Measurements from ENCODE around the gene FCHSD2.

The FCHSD2 gene

GRCh38 chr11:72985645-72986044 is 156.5 kb downstream of the FCHSD2 start:
- Histone ChIP-seq H2AFZ (ENCODE audit: low read depth, low read length) (no peak overlapping the region), H3K9me3 (ENCODE audit: insufficient read depth, low read length, severe bottlenecking) (no peaks in the 10 kb centered on the region), H3K9ac (ENCODE audit: low read depth, low read length) (no peak overlapping the region), H3K79me2 (ENCODE audit: insufficient read depth, low read length) (peaks cover 2% of the 10 kb centered on the region; the same call in 1 of the 2 replicates), H3K4me2 (ENCODE audit: insufficient read depth, low read length) (no peak overlapping the region), H3K27ac (ENCODE audit: low read length) (no peak overlapping the region), H3K27me3 (ENCODE audit: insufficient read depth, low read length, poor library complexity) (no peaks in the 10 kb centered on the region), H3K4me3 (ENCODE audit: low read depth in 1 of 2, low read length in 2 of 2) (no peak overlapping the region), H4K20me1 (ENCODE audit: insufficient read depth, low read length) (no peaks in the 10 kb centered on the region), H3K4me1 (ENCODE audit: insufficient read depth, low read length) (no peaks in the 10 kb centered on the region), H3K36me3 (ENCODE audit: insufficient read depth, low read length) (peaks cover 52% of the 10 kb centered on the region)
- no peak for TF ChIP-seq CTCF (IDR thresholded peaks at IDR 0.05; ENCODE audit: borderline replicate concordance, extremely low read depth, low read length, poor library complexity, severe bottlenecking)
- ATAC-seq (ENCODE audit: insufficient read depth, low read depth): no peak
- DNase-seq: no peak

DNA sequence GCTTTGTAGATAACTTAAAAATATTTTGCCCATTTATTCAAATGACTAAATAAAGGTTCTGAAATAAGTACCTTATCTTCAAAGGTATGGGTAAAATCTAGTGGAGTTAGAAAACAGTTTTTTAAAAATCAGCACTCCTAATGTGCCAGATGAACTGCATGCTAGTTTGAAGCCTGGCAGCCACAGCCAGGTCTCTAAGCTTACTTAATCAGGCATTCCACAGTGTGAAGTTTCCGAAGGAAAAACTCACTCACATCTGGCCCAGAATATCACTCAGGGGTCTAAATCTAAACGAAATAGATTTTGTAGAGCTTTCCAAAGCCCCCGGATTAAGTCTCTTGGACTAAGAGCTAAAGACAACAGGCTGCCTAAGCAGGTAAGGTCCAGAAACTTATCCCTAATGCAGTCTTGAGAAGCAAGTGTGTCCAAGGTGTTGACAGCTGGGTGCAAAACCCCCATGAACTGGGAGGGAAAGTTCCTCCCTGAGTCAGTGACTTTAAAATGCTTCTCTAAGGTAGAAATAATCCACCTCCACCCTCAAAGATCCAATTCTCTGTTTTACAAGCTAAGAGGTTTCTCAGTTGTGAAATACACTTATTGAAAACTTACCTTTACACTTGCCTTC is 157.6 kb downstream of the FCHSD2 start:
- DNase-seq (no peak), ATAC-seq (ENCODE audit: insufficient read depth, low read depth) (no peak)
- H3K36me3 ChIP-seq (ENCODE audit: insufficient read depth, low read length): peaks cover 61% of the 10 kb centered on the region
- H3K4me1 ChIP-seq (ENCODE audit: insufficient read depth, low read length): no peaks in the 10 kb centered on the region
- no peaks in the 10 kb centered on the region for H3K9me3 ChIP-seq (ENCODE audit: insufficient read depth, low read length, severe bottlenecking)
- H2AFZ ChIP-seq (ENCODE audit: low read depth, low read length): no peak overlapping the region
- no peak overlapping the region for H3K27ac ChIP-seq (ENCODE audit: low read length)
- H3K9ac ChIP-seq (ENCODE audit: low read depth, low read length): no peak overlapping the region
- H3K79me2 ChIP-seq (ENCODE audit: insufficient read depth, low read length): no peaks in the 10 kb centered on the region
- H3K4me2 ChIP-seq (ENCODE audit: insufficient read depth, low read length): no peak overlapping the region
- H4K20me1 ChIP-seq (ENCODE audit: insufficient read depth, low read length): no peaks in the 10 kb centered on the region
- H3K27me3 ChIP-seq (ENCODE audit: insufficient read depth, low read length, poor library complexity): no peaks in the 10 kb centered on the region
- TF ChIP-seq EZH2 (IDR thresholded peaks at IDR 0.05; ENCODE audit: borderline replicate concordance, low read depth, low read length, severe bottlenecking) (no peak), CTCF (IDR thresholded peaks at IDR 0.05; ENCODE audit: borderline replicate concordance, extremely low read depth, low read length, poor library complexity, severe bottlenecking) (no peak)
- no peak overlapping the region for H3K4me3 ChIP-seq (ENCODE audit: low read depth in 1 of 2, low read length in 2 of 2)

GRCh38 chr11:72983560-72983959 is 158.6 kb downstream of the FCHSD2 start:
- H3K4me3 ChIP-seq (ENCODE audit: low read depth in 1 of 2, low read length in 2 of 2): no peak overlapping the region
- H3K27me3 ChIP-seq (ENCODE audit: insufficient read depth, low read length, poor library complexity): no peaks in the 10 kb centered on the region
- H3K9ac ChIP-seq (ENCODE audit: low read depth, low read length): no peak overlapping the region
- peaks cover 62% of the 10 kb centered on the region for H3K36me3 ChIP-seq (ENCODE audit: insufficient read depth, low read length)
- H3K4me1 ChIP-seq (ENCODE audit: insufficient read depth, low read length): no peaks in the 10 kb centered on the region
- H4K20me1 ChIP-seq (ENCODE audit: insufficient read depth, low read length): no peaks in the 10 kb centered on the region
- H3K4me2 ChIP-seq (ENCODE audit: insufficient read depth, low read length): no peak overlapping the region
- H3K9me3 ChIP-seq (ENCODE audit: insufficient read depth, low read length, severe bottlenecking): no peaks in the 10 kb centered on the region
- H3K79me2 ChIP-seq (ENCODE audit: insufficient read depth, low read length): no peaks in the 10 kb centered on the region
- TF ChIP-seq CTCF (IDR thresholded peaks at IDR 0.05; ENCODE audit: borderline replicate concordance, extremely low read depth, low read length, poor library complexity, severe bottlenecking): no peak
- no peak for TF ChIP-seq EZH2 (IDR thresholded peaks at IDR 0.05; ENCODE audit: borderline replicate concordance, low read depth, low read length, severe bottlenecking)
- DNase-seq: no peak
- H3K27ac ChIP-seq (ENCODE audit: low read length): no peak overlapping the region
- no peak overlapping the region for H2AFZ ChIP-seq (ENCODE audit: low read depth, low read length)
- no peak for ATAC-seq (ENCODE audit: insufficient read depth, low read depth)

Data from DND-41 (cell line).